IPS-NIHi11 (cell line): Measurements from ENCODE around the gene MYH9.
A peak's percentile ranks its signal among the peaks of the same experiment; 100 is the strongest.
"Not testable (repeated sequence)": the region's sequence is repeated elsewhere in the genome, so short reads cannot be mapped to it uniquely, and the experiment has no call there.

Experiments
- DNase-seq: peaks from one replicate; pipeline ENCODE4 v3.0.0; 2012; ENCODE audit warnings: mixed read lengths, low spot score

MYH9 gene

GRCh38 chr22:36387959-36388726 lies at the start of gene MYH9:
Gene MYH9 (minus strand): TSS chr22:36387967. CDS start chr22:36349236, 38,731 bp downstream.
- DNase-seq = peak; percentile 96

GRCh38 chr22:36435516-36436415 lies 48.0 kb upstream of the MYH9 start:
- peak; percentile 70 for DNase-seq

GRCh38 chr22:36433318-36434231 lies 45.8 kb upstream of the MYH9 start:
- no peak for DNase-seq

- DNase-seq = no peak
Measured at GRCh38 chr22:36432592-36433317, 45.0 kb upstream of the MYH9 start.

GRCh38 chr22:36431977-36432376 lies 44.2 kb upstream of the MYH9 start:
- no peak for DNase-seq

GRCh38 chr22:36430863-36431262 lies 43.1 kb upstream of the MYH9 start:
- no peak for DNase-seq

GRCh38 chr22:36427952-36428351 lies 40.2 kb upstream of the MYH9 start:
- not testable (repeated sequence) for DNase-seq

GRCh38 chr22:36425977-36426523 lies 38.3 kb upstream of the MYH9 start:
- DNase-seq = no peak

GRCh38 chr22:36424901-36425579 lies 37.3 kb upstream of the MYH9 start:
- DNase-seq = no peak

- DNase-seq = not testable (repeated sequence)
Measured at GRCh38 chr22:36424466-36424865, 36.7 kb upstream of the MYH9 start.

GRCh38 chr22:36423461-36424404 lies 36.0 kb upstream of the MYH9 start:
- no peak for DNase-seq

GRCh38 chr22:36422287-36423014 lies 34.7 kb upstream of the MYH9 start:
- no peak for DNase-seq

- DNase-seq = no peak
Measured at GRCh38 chr22:36419912-36420882, 32.4 kb upstream of the MYH9 start.

GRCh38 chr22:36419177-36419911 lies 31.6 kb upstream of the MYH9 start:
- peak; percentile 23 for DNase-seq

- DNase-seq = no peak
Measured at GRCh38 chr22:36417281-36417686, 29.5 kb upstream of the MYH9 start.

GRCh38 chr22:36415415-36416168 lies 27.8 kb upstream of the MYH9 start:
- DNase-seq = no peak
